Suprapubic skin (tissue), 4 donors: ENCODE measurements around the gene FUBP1.

Experiments used
- EP300 ChIP-seq: sonication (generic); formaldehyde crosslinking; IDR thresholded peaks from one replicate; pipeline ENCODE4 v1.6.1; 2017; ENCODE audit warnings: antibody characterized with exemption
- POLR2A ChIP-seq, 2 donors: fragments of 450-650 bp; IDR thresholded peaks; one replicate each; pipeline ENCODE4 v1.6.1; 2017; ENCODE audit warnings: antibody characterized with exemption in 2 of 2, mild to moderate bottlenecking in 2 of 2, moderate library complexity in 2 of 2
- POLR2AphosphoS5 ChIP-seq, 3 donors: sonication (generic); formaldehyde crosslinking; IDR thresholded peaks; one replicate each; pipeline ENCODE4 v1.6.1; 2017; ENCODE audit warnings: antibody characterized with exemption in 3 of 3
- TF ChIP-seq, protein P1 (sequence below), 2 donors: fragments of 200-600 bp in 1 of 2; fragments of 450-650 bp in 1 of 2; sonication (generic) in 1 of 2; IDR thresholded peaks; one replicate each; pipeline ENCODE4 v1.5.1; 2016 to 2019; ENCODE audit warnings: antibody characterized with exemption in 2 of 2, mild to moderate bottlenecking in 1 of 2, moderate library complexity in 1 of 2

GRCh38 chr1:77927414-77927813, 51.5 kb downstream of the FUBP1 start:
- TF ChIP-seq EP300 (no peak), POLR2AphosphoS5 (IDR thresholded peaks at IDR 0.05) (no peak), POLR2A (IDR thresholded peaks at IDR 0.05) (no peak)
- TF ChIP-seq, protein P1, sequence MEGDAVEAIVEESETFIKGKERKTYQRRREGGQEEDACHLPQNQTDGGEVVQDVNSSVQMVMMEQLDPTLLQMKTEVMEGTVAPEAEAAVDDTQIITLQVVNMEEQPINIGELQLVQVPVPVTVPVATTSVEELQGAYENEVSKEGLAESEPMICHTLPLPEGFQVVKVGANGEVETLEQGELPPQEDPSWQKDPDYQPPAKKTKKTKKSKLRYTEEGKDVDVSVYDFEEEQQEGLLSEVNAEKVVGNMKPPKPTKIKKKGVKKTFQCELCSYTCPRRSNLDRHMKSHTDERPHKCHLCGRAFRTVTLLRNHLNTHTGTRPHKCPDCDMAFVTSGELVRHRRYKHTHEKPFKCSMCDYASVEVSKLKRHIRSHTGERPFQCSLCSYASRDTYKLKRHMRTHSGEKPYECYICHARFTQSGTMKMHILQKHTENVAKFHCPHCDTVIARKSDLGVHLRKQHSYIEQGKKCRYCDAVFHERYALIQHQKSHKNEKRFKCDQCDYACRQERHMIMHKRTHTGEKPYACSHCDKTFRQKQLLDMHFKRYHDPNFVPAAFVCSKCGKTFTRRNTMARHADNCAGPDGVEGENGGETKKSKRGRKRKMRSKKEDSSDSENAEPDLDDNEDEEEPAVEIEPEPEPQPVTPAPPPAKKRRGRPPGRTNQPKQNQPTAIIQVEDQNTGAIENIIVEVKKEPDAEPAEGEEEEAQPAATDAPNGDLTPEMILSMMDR (IDR thresholded peaks at IDR 0.05), result no peak
